Pancreas (tissue), 10 donors: ENCODE measurements around the gene FOXO3. TPM values are rescaled to one million over a fixed set of nuclear protein-coding genes. Genes with fewer than 3 reads are reported as not detected.

Experiments
- ATAC-seq, 4 donors: fragments of 200-7000 bp; cut with Tn5 transposase; one replicate each; pipeline versions ENCODE4 v1.8.0 to v1.9.1; 2020; ENCODE audit warnings: mild to moderate bottlenecking in 4 of 4, moderate library complexity in 4 of 4
- DNase-seq, 6 donors: peaks; one replicate each; pipeline ENCODE4 v3.0.0-alpha.2; 2020
- FAIRE-seq: peaks from 2 replicates; lab custom pipeline; 2012; peaks lifted over from hg19 to GRCh38; lab: Jason Lieb, UNC
- H3K27ac ChIP-seq, 4 donors: fragments of 200-600 bp; sonication (generic); 1 replicate in 3 of 4; 2 replicates in 1 of 4; pipeline versions ENCODE4 v1.5.0 to v1.8.0; 2020
- H3K27me3 ChIP-seq, 4 donors: fragments of 200-600 bp; one replicate each; pipeline ENCODE4 v1.8.0; 2021
- H3K36me3 ChIP-seq, 3 donors: fragments of 200-600 bp; sonication (generic) in 1 of 3; one replicate each; pipeline versions ENCODE4 v1.5.0 to v1.8.0; 2020 to 2021
- H3K4me1 ChIP-seq, 3 donors: fragments of 200-600 bp; one replicate each; pipeline ENCODE4 v1.8.0; 2021
- H3K4me3 ChIP-seq, 4 donors: fragments of 200-600 bp; sonication (generic) in 2 of 4; one replicate each; pipeline versions ENCODE4 v1.5.0 to v1.8.0; 2020 to 2021
- H3K9me3 ChIP-seq, 4 donors: fragments of 200-600 bp; one replicate each; pipeline ENCODE4 v1.8.0; 2021
- WGBS, 2 donors: extraction: QIAGEN DNeasy Blood & Tissue Kit; methylation state at CpG; one replicate each; pipeline ENCODE4 v1.1.7; 2013; 5-methylcytosine and 5-hydroxymethylcytosine counted together
- intact Hi-C, 3 donors: fragments of 100-400 bp; cut with DNase I; formaldehyde crosslinking; loops; one replicate each; pipeline versions ENCODE4 v1.11.1 to v1.14.2; 2022
- polyA plus RNA-seq, 2 donors: library from polyadenylated mRNA; stranded (reverse); fragments of 200-250 nt; gene quantifications; one replicate each; pipeline ENCODE4 v1.2.3, GENCODE V29; 2013
- total RNA-seq, 6 donors: library from RNA; stranded (reverse); fragmentation: NEBNext Ultra II Directional in 4 of 6; extraction: Animal tissue kit (Norgen Biotek cat#: 25700) in 4 of 6; gene quantifications; one replicate each; pipeline versions ENCODE4 v1.2.1 to v1.2.4, GENCODE V29; 2021 to 2023
- TF ChIP-seq, protein P1 (sequence below), 4 donors: fragments of 200-600 bp; sonication (generic) in 3 of 4; IDR thresholded peaks; one replicate each; pipeline versions ENCODE4 v1.5.0 to v1.8.0; 2021; ENCODE audit warnings: antibody characterized with exemption in 4 of 4
- donor health status: healthy with polysubstance abuse.
- donor health status: DM: no; HTN: no; CAD: no; lungs with moderate emphysema.
- donor health status: DM: no; HTN: no; CAD: no.
- donor health status: control.
- donor health status: control.
- donor health status: Bipolar disorder and iron deficiency.
- donor health status: DM: yes; HTN: yes; CAD: no.
- donor health status: DM: no; HTN: no; CAD: no.
- donor health status: DM: no; HTN: no; CAD: no.
- donor health status: DM: yes; HTN: yes; CAD: no.

Gene FOXO3
- total and polyA plus RNA-seq, 8 donors: 11.3 to 61.2 (median 41.2) TPM

DNA sequence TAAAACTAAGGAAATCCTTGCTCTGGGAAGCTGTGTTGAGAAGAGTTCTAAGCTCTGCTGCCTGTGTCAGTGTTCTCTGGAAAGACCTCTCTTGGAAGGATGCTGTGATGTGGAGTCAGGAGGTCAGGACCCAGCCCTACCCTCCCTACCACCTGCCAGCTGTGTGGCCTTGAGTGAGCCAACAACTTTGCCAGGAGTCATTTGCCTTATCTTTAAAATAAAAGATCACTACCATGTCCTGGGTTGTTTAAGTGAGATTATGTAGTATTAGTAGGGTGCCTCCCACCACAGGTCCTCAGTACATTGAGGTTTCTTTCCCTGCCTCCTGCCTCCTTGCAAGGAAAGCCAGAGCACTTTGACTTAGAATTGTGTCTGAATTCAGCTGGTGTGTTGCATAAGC is 64.9 kb downstream of the FOXO3 start:
- intact Hi-C loops: no loop called here
- FAIRE-seq: no peak
- Histone ChIP-seq H3K9me3 (no peaks in the 10 kb centered on the region), H3K27ac (no peak overlapping the region), H3K27me3 (no peaks in the 10 kb centered on the region), H3K4me3 (no peak overlapping the region), H3K4me1 (peaks cover 31 to 65% (median 42%) of the 10 kb centered on the region in 3 donors), H3K36me3 (no peaks in the 10 kb centered on the region)
- DNase-seq: no peak
- peak in 1 of 4 donors; percentile 19 for ATAC-seq
- TF ChIP-seq, protein P1, sequence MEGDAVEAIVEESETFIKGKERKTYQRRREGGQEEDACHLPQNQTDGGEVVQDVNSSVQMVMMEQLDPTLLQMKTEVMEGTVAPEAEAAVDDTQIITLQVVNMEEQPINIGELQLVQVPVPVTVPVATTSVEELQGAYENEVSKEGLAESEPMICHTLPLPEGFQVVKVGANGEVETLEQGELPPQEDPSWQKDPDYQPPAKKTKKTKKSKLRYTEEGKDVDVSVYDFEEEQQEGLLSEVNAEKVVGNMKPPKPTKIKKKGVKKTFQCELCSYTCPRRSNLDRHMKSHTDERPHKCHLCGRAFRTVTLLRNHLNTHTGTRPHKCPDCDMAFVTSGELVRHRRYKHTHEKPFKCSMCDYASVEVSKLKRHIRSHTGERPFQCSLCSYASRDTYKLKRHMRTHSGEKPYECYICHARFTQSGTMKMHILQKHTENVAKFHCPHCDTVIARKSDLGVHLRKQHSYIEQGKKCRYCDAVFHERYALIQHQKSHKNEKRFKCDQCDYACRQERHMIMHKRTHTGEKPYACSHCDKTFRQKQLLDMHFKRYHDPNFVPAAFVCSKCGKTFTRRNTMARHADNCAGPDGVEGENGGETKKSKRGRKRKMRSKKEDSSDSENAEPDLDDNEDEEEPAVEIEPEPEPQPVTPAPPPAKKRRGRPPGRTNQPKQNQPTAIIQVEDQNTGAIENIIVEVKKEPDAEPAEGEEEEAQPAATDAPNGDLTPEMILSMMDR (IDR thresholded peaks at IDR 0.05): no peak

DNA sequence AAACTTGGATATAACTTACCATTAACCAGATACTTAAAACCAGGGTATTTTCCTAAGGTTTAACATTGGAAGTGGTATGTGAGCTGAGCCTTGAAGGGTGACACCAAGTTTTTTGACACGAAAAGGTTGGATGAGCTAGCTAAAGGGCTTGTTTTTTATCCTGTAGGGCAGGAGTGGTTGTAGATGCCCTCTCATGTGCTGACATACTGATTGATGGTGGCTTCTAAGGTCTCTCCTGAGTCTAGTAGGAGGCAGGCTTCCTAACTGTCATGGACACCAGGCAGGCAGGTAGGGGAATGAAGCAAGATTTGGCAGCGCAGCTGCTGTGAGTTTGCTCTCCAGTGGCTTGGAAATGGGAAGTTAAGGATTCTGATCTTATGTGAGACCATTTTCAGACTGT is 66.1 kb downstream of the FOXO3 start:
- WGBS, 2 donors: 94 to 96% methylated on average over 2 of the region's 2 CpGs

DNA sequence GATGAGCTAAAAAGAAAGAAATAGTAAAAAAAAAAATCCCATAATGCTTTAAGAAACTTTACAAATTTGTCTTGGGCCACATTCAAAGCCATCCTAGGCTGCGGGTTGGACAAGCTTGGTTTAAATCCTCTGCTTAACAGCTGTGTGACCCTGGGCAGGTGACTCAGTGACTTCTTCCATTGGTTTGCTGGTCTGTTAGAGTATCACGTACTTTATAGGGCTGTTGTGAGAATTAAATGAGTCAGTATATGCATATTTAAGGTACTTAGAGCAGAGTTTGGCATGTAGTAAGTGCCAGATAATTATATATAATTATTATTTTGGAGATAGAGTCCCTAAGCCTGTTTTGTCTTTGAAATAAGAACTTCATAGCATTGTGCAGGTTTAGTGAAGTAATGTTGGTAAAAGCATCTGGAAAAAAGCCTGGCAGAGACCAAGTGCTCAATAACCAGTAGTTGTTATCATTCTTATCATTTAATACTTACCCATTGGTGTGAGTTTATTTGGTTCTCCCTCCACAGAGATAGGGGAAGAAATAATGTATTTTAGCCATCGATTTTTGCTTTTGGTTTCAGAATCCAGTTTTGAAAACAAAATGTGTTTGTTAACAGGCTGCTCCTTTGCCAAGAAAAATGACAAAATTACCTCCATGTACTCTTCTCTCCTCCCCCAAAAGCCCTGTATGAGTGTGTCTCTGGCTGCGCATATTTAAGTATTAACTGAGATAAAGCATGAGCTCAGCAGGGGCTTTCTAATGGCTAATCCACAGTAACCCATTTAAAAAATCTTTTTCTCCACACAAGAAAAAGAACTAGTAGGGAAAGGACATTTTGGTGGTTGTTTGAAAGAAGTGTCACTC is 67.2 kb downstream of the FOXO3 start:
- no peak for DNase-seq
- H3K4me1 ChIP-seq: peaks cover 33 to 68% (median 45%) of the 10 kb centered on the region in 3 donors
- H3K27me3 ChIP-seq: no peaks in the 10 kb centered on the region
- intact Hi-C loops: no loop called here
- peak in 3 of 4 donors; percentile 35 to 69 (median 61) for ATAC-seq
- no peak for FAIRE-seq
- H3K4me3 ChIP-seq: no peak overlapping the region
- H3K9me3 ChIP-seq: no peaks in the 10 kb centered on the region
- WGBS, 2 donors: 33 to 40% methylated on average over 4 of the region's 4 CpGs
- peak overlapping the region in 3 of 4 donors; percentile 6 to 48 (median 37) for H3K27ac ChIP-seq
- H3K36me3 ChIP-seq: no peaks in the 10 kb centered on the region
- TF ChIP-seq, protein P1 (IDR thresholded peaks at IDR 0.05): no peak

More for the DNA sequence above, 66.1 kb downstream of the FOXO3 start:
- Histone ChIP-seq H3K36me3 (no peaks in the 10 kb centered on the region), H3K4me3 (no peak overlapping the region), H3K27ac (no peak overlapping the region), H3K27me3 (no peaks in the 10 kb centered on the region), H3K4me1 (peaks cover 29 to 58% (median 36%) of the 10 kb centered on the region in 3 donors), H3K9me3 (no peaks in the 10 kb centered on the region)
- FAIRE-seq (no peak), DNase-seq (no peak), ATAC-seq (no peak)
- intact Hi-C loops: no loop called here
- TF ChIP-seq, protein P1 (IDR thresholded peaks at IDR 0.05): no peak

DNA sequence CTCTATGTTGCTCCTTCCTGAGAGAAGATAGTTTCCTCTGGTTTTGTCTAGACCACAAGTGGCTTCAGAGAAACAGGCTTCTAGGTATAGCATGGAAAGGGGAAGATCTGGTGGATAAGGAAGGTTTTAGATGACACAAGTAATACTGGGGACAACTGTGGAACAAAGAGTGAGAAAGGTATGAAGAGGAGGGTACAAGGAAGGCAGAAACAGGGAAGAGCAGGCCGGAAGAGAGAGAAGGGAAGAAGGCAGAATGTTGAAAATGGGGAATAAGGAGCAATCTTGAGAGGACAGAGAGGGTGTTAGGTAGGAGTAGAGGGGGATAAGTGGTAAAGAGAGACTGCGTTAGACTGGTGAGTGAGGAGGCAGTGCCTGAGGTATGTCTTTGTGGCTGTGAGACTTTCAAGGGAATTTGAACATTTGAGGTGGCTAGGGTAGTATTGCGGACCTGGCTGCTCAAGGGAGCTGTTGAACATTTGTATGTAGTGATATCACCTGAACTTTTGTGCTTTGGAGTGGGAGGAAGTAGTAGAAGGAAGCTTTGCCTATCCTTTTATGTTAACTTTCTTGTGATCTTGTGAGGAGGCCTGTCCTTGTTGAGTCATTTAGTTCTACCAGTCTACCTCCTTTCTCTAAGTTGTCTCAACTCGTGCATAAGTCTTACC is 69.5 kb downstream of the FOXO3 start:
- Histone ChIP-seq H3K4me3 (no peak overlapping the region), H3K9me3 (no peaks in the 10 kb centered on the region), H3K4me1 (peaks cover 19 to 64% (median 56%) of the 10 kb centered on the region in 3 donors), H3K27me3 (no peaks in the 10 kb centered on the region), H3K36me3 (no peaks in the 10 kb centered on the region), H3K27ac (peak overlapping the region in 2 of 4 donors; percentile 13 to 17)
- FAIRE-seq: no peak
- 79 to 90% methylated on average over 4 of the region's 4 CpGs for WGBS, 2 donors
- no peak for DNase-seq
- TF ChIP-seq, protein P1 (IDR thresholded peaks at IDR 0.05): no peak
- peak in 2 of 4 donors; percentile 7 to 13 for ATAC-seq
- intact Hi-C loops: no loop called here
